Activated naive CD4-positive, alpha-beta T cell treated with anti-CD3 and anti-CD28 coated beads, Interleukin-2, amount 50 U/mL, for 72 hours (primary cell): Measurements from ENCODE around the gene GNG3. TPM values are rescaled to one million over a fixed set of nuclear protein-coding genes. Genes with fewer than 3 reads are reported as not detected.
"Not testable (repeated sequence)": the region's sequence is repeated elsewhere in the genome, so short reads cannot be mapped to it uniquely, and the experiment has no call there.

Experiments used
- ATAC-seq, 2 donors: fragments of 150-1000 bp; cut with Tn5 transposase; 2 replicates each; pipeline ENCODE4 v1.10.0; 2021; ENCODE audit warnings: mild to moderate bottlenecking in 2 of 2, moderate library complexity in 2 of 2
- DNase-seq, 2 donors: peaks; one replicate each; pipeline ENCODE4 v3.0.0; 2021 to 2022; ENCODE audit warnings: low spot score in 2 of 2
- H3K27ac Mint-ChIP-seq, 2 donors: one replicate each; pipeline ENCODE4 v1.8.0; 2022; ENCODE audit warnings: mild to moderate bottlenecking in 2 of 2, mixed read lengths in 2 of 2
- H3K36me3 Mint-ChIP-seq, 2 donors: one replicate each; pipeline ENCODE4 v1.8.0; 2022; ENCODE audit warnings: mixed read lengths in 2 of 2
- H3K9me3 Mint-ChIP-seq, 2 donors: one replicate each; pipeline ENCODE4 v1.8.0; 2022; ENCODE audit warnings: mixed read lengths in 2 of 2
- total RNA-seq, 2 donors: library from RNA; stranded (reverse); gene quantifications; one replicate each; pipeline ENCODE4 v1.2.3, GENCODE V29; 2022

GNG3 gene
- total RNA-seq: not detected

- DNase-seq (no peak), ATAC-seq (no peak)
- Mint-ChIP-seq H3K27ac (peak within 1 kb of the TSS; percentile 87 to 98), H3K36me3 (peaks cover 16 to 31% of the 10 kb centered on the region in 2 donors), H3K9me3 (no peaks in the 10 kb centered on the region)
Measured at GRCh38 chr11:62707277-62707861, at the start of gene GNG3, which contains the start of gene BSCL2. TSS of gene GNG3 (plus strand) at chr11:62707676. CDS start at chr11:62708296, 620 bp downstream. TSS of gene BSCL2 (minus strand) at chr11:62707424. CDS start at chr11:62707195, 229 bp downstream.

GRCh38 chr11:62664405-62665074 lies 42.9 kb upstream of the GNG3 start:
- Mint-ChIP-seq H3K36me3 (peaks cover 39 to 43% of the 10 kb centered on the region in 2 donors), H3K27ac (peak overlapping the region; percentile 96 to 98), H3K9me3 (no peaks in the 10 kb centered on the region)
- DNase-seq (peak in 1 of 2 donors; percentile 53), ATAC-seq (peak; percentile 49 to 50)

GRCh38 chr11:62665075-62665598 lies 42.3 kb upstream of the GNG3 start, which contains the start of the genes C11orf98 and CSKMT:
TSS of gene C11orf98 (minus strand) at chr11:62665210. CDS start at chr11:62665169, 41 bp downstream.
TSS of gene CSKMT (plus strand) at chr11:62665312. CDS start at chr11:62665880, 568 bp downstream.
- Mint-ChIP-seq H3K9me3 (no peaks in the 10 kb centered on the region), H3K36me3 (peaks cover 43 to 45% of the 10 kb centered on the region in 2 donors), H3K27ac (peak within 1 kb of the TSS; percentile 96 to 98)
- ATAC-seq (peak; percentile 91 to 95), DNase-seq (peak; percentile 96 to 98)

GRCh38 chr11:62665599-62666258 lies 41.7 kb upstream of the GNG3 start:
- ATAC-seq (peak; percentile 28 to 31), DNase-seq (peak in 1 of 2 donors; percentile 39)
- no peaks in the 10 kb centered on the region for H3K9me3 Mint-ChIP-seq
- peak overlapping the region; percentile 96 to 98 for H3K27ac Mint-ChIP-seq
- peaks cover 47 to 49% of the 10 kb centered on the region in 2 donors for H3K36me3 Mint-ChIP-seq

GRCh38 chr11:62666259-62666926 lies 41.1 kb upstream of the GNG3 start:
- Mint-ChIP-seq H3K36me3 (peaks cover 54 to 56% of the 10 kb centered on the region in 2 donors), H3K9me3 (no peaks in the 10 kb centered on the region), H3K27ac (peak overlapping the region; percentile 96 to 98)
- DNase-seq: no peak
- no peak for ATAC-seq

- DNase-seq (no peak), ATAC-seq (no peak)
- Mint-ChIP-seq H3K9me3 (no peaks in the 10 kb centered on the region), H3K27ac (peak overlapping the region in 1 of 2 donors; percentile 96), H3K36me3 (peaks cover 62 to 64% of the 10 kb centered on the region in 2 donors)
Measured at GRCh38 chr11:62667460-62667859, 40.0 kb upstream of the GNG3 start.

GRCh38 chr11:62669420-62670161 lies 37.9 kb upstream of the GNG3 start:
- DNase-seq (no peak), ATAC-seq (no peak)
- Mint-ChIP-seq H3K36me3 (peaks cover 50 to 56% of the 10 kb centered on the region in 2 donors), H3K9me3 (no peaks in the 10 kb centered on the region), H3K27ac (peak overlapping the region; percentile 82 to 97)

- no peak for DNase-seq
- ATAC-seq: peak; percentile 17 to 20
- Mint-ChIP-seq H3K36me3 (peaks cover 33 to 53% of the 10 kb centered on the region in 2 donors), H3K9me3 (no peaks in the 10 kb centered on the region), H3K27ac (peak overlapping the region; percentile 97 to 98)
Measured at GRCh38 chr11:62671236-62671607, 36.3 kb upstream of the GNG3 start.

GRCh38 chr11:62671608-62672389 lies 35.7 kb upstream of the GNG3 start, which contains the start of the genes LBHD1 and UQCC3:
TSS of gene LBHD1 (minus strand) at chr11:62672267. CDS start at chr11:62670031, 2,236 bp downstream.
TSS of gene UQCC3 (plus strand) at chr11:62671673. CDS start at chr11:62671746, 73 bp downstream.
- H3K27ac Mint-ChIP-seq: peak within 1 kb of the TSS; percentile 97 to 98
- H3K9me3 Mint-ChIP-seq: no peaks in the 10 kb centered on the region
- ATAC-seq: peak; percentile 89 to 91
- peak; percentile 79 to 80 for DNase-seq
- peaks cover 29 to 48% of the 10 kb centered on the region in 2 donors for H3K36me3 Mint-ChIP-seq

GRCh38 chr11:62673196-62673525 lies 34.3 kb upstream of the GNG3 start:
- Mint-ChIP-seq H3K36me3 (peaks cover 33 to 45% of the 10 kb centered on the region in 2 donors), H3K9me3 (no peaks in the 10 kb centered on the region), H3K27ac (peak overlapping the region; percentile 97 to 98)
- no peak for ATAC-seq
- no peak for DNase-seq

- H3K9me3 Mint-ChIP-seq, DNase-seq, H3K27ac Mint-ChIP-seq, ATAC-seq: not testable (repeated sequence)
- H3K36me3 Mint-ChIP-seq: peaks cover 35 to 38% of the 10 kb centered on the region in 2 donors
Measured at GRCh38 chr11:62675415-62675814, 32.1 kb upstream of the GNG3 start.

GRCh38 chr11:62676698-62677097 lies 30.8 kb upstream of the GNG3 start:
- H3K27ac Mint-ChIP-seq: peak overlapping the region; percentile 77 to 91
- ATAC-seq: no peak
- no peaks in the 10 kb centered on the region for H3K9me3 Mint-ChIP-seq
- no peak for DNase-seq
- H3K36me3 Mint-ChIP-seq: peaks cover 22 to 26% of the 10 kb centered on the region in 2 donors

GRCh38 chr11:62677156-62677555 lies 30.3 kb upstream of the GNG3 start:
- Mint-ChIP-seq H3K36me3 (peaks cover 17 to 21% of the 10 kb centered on the region in 2 donors), H3K9me3 (no peaks in the 10 kb centered on the region), H3K27ac (peak overlapping the region; percentile 77 to 91)
- DNase-seq: no peak
- no peak for ATAC-seq

- Mint-ChIP-seq H3K9me3 (no peaks in the 10 kb centered on the region), H3K36me3 (peaks cover 15 to 19% of the 10 kb centered on the region in 2 donors), H3K27ac (peak overlapping the region; percentile 91)
- DNase-seq: no peak
- no peak for ATAC-seq
Measured at GRCh38 chr11:62677714-62678113, 29.8 kb upstream of the GNG3 start.

GRCh38 chr11:62678433-62678769 lies 29.1 kb upstream of the GNG3 start:
- no peak for DNase-seq
- H3K27ac Mint-ChIP-seq: peak overlapping the region; percentile 91 to 97

More at GRCh38 chr11:62678433-62678769, 29.1 kb upstream of the GNG3 start:
- H3K36me3 Mint-ChIP-seq: peaks cover 15 to 19% of the 10 kb centered on the region in 2 donors
- no peak for ATAC-seq
- no peaks in the 10 kb centered on the region for H3K9me3 Mint-ChIP-seq
